ENCODE measurements around the gene SEC14L1. TPM values are rescaled to one million over a fixed set of nuclear protein-coding genes. Genes with fewer than 3 reads are reported as not detected.

Gene SEC14L1
- total and polyA plus RNA-seq, 2 donors: 13.5 to 28.7 TPM

- no peak overlapping the region for H3K27ac ChIP-seq (ENCODE audit: low read depth in 1 of 2, low read length in 1 of 2)
- H3K4me1 ChIP-seq (ENCODE audit: control insufficient read depth in 2 of 2, insufficient read depth in 2 of 2, low read length in 2 of 2): peaks cover 0 to 8% of the 10 kb centered on the region in 2 donors
- WGBS: 98% methylated on average over 16 of the region's 16 CpGs
- no peak for DNase-seq (ENCODE audit: low read depth in 6 of 9, low spot score in 9 of 9)
- H3K36me3 ChIP-seq (ENCODE audit: control insufficient read depth in 2 of 2, insufficient read depth in 2 of 2, low read length in 1 of 2): peaks cover 62 to 65% of the 10 kb centered on the region in 2 donors
- no peak overlapping the region for H3K4me3 ChIP-seq (ENCODE audit: low read length in 2 of 2)
- H3K27me3 ChIP-seq (ENCODE audit: control insufficient read depth in 2 of 2, insufficient read depth in 1 of 2, low read length in 1 of 2): no peaks in the 10 kb centered on the region
- peaks cover 0 to 3% of the 10 kb centered on the region in 2 donors for H3K9me3 ChIP-seq (ENCODE audit: control insufficient read depth in 2 of 2, insufficient read depth in 1 of 2, low read length in 1 of 2)
These were observed 74.5 kb downstream of the SEC14L1 start for GRCh38 chr17:77215281-77215680.

GRCh38 chr17:77216486-77216885, 75.7 kb downstream of the SEC14L1 start:
- Histone ChIP-seq H3K4me1 (ENCODE audit: control insufficient read depth in 2 of 2, insufficient read depth in 2 of 2, low read length in 2 of 2) (peaks cover 0 to 4% of the 10 kb centered on the region in 2 donors), H3K9me3 (ENCODE audit: control insufficient read depth in 2 of 2, insufficient read depth in 1 of 2, low read length in 1 of 2) (peaks cover 0 to 3% of the 10 kb centered on the region in 2 donors), H3K27me3 (ENCODE audit: control insufficient read depth in 2 of 2, insufficient read depth in 1 of 2, low read length in 1 of 2) (no peaks in the 10 kb centered on the region), H3K4me3 (ENCODE audit: low read length in 2 of 2) (no peak overlapping the region), H3K27ac (ENCODE audit: low read depth in 1 of 2, low read length in 1 of 2) (no peak overlapping the region), H3K36me3 (ENCODE audit: control insufficient read depth in 2 of 2, insufficient read depth in 2 of 2, low read length in 1 of 2) (peaks cover 50 to 55% of the 10 kb centered on the region in 2 donors)
- 89% methylated on average over 5 of the region's 5 CpGs for WGBS
- no peak for DNase-seq (ENCODE audit: low read depth in 6 of 9, low spot score in 9 of 9)

- Histone ChIP-seq H3K4me3 (ENCODE audit: low read length in 2 of 2) (no peak overlapping the region), H3K4me1 (ENCODE audit: control insufficient read depth in 2 of 2, insufficient read depth in 2 of 2, low read length in 2 of 2) (peaks cover 0 to 5% of the 10 kb centered on the region in 2 donors), H3K36me3 (ENCODE audit: control insufficient read depth in 2 of 2, insufficient read depth in 2 of 2, low read length in 1 of 2) (peaks cover 44 to 48% of the 10 kb centered on the region in 2 donors), H3K27ac (ENCODE audit: low read depth in 1 of 2, low read length in 1 of 2) (no peak overlapping the region), H3K9me3 (ENCODE audit: control insufficient read depth in 2 of 2, insufficient read depth in 1 of 2, low read length in 1 of 2) (peaks cover 0 to 3% of the 10 kb centered on the region in 2 donors), H3K27me3 (ENCODE audit: control insufficient read depth in 2 of 2, insufficient read depth in 1 of 2, low read length in 1 of 2) (no peaks in the 10 kb centered on the region)
- WGBS: 95% methylated on average over 11 of the region's 11 CpGs
- no peak for DNase-seq (ENCODE audit: low read depth in 6 of 9, low spot score in 9 of 9)
These were observed 76.4 kb downstream of the SEC14L1 start for GRCh38 chr17:77217123-77217522.

- WGBS: 99% methylated on average over 11 of the region's 11 CpGs
- no peak overlapping the region for H3K27ac ChIP-seq (ENCODE audit: low read depth in 1 of 2, low read length in 1 of 2)
These were observed 76.8 kb downstream of the SEC14L1 start for GRCh38 chr17:77217566-77217965.

GRCh38 chr17:77218902-77219301, 78.1 kb downstream of the SEC14L1 start:
- Histone ChIP-seq H3K4me3 (ENCODE audit: low read length in 2 of 2) (no peak overlapping the region), H3K4me1 (ENCODE audit: control insufficient read depth in 2 of 2, insufficient read depth in 2 of 2, low read length in 2 of 2) (peaks cover 0 to 5% of the 10 kb centered on the region in 2 donors), H3K27ac (ENCODE audit: low read depth in 1 of 2, low read length in 1 of 2) (no peak overlapping the region), H3K27me3 (ENCODE audit: control insufficient read depth in 2 of 2, insufficient read depth in 1 of 2, low read length in 1 of 2) (no peaks in the 10 kb centered on the region), H3K36me3 (ENCODE audit: control insufficient read depth in 2 of 2, insufficient read depth in 2 of 2, low read length in 1 of 2) (peaks cover 26 to 32% of the 10 kb centered on the region in 2 donors), H3K9me3 (ENCODE audit: control insufficient read depth in 2 of 2, insufficient read depth in 1 of 2, low read length in 1 of 2) (peaks cover 0 to 5% of the 10 kb centered on the region in 2 donors)
- no peak for DNase-seq (ENCODE audit: low read depth in 6 of 9, low spot score in 9 of 9)
- 97% methylated on average over 10 of the region's 10 CpGs for WGBS

More at GRCh38 chr17:77217566-77217965, 76.8 kb downstream of the SEC14L1 start:
- H3K36me3 ChIP-seq (ENCODE audit: control insufficient read depth in 2 of 2, insufficient read depth in 2 of 2, low read length in 1 of 2): peaks cover 39 to 44% of the 10 kb centered on the region in 2 donors
- H3K27me3 ChIP-seq (ENCODE audit: control insufficient read depth in 2 of 2, insufficient read depth in 1 of 2, low read length in 1 of 2): no peaks in the 10 kb centered on the region
- no peak overlapping the region for H3K4me3 ChIP-seq (ENCODE audit: low read length in 2 of 2)
- H3K4me1 ChIP-seq (ENCODE audit: control insufficient read depth in 2 of 2, insufficient read depth in 2 of 2, low read length in 2 of 2): peaks cover 0 to 5% of the 10 kb centered on the region in 2 donors
- peaks cover 0 to 3% of the 10 kb centered on the region in 2 donors for H3K9me3 ChIP-seq (ENCODE audit: control insufficient read depth in 2 of 2, insufficient read depth in 1 of 2, low read length in 1 of 2)
- DNase-seq (ENCODE audit: low read depth in 6 of 9, low spot score in 9 of 9): no peak

- H3K4me3 ChIP-seq (ENCODE audit: low read length in 2 of 2): no peak overlapping the region
- H3K27ac ChIP-seq (ENCODE audit: low read depth in 1 of 2, low read length in 1 of 2): no peak overlapping the region
- no peaks in the 10 kb centered on the region for H3K27me3 ChIP-seq (ENCODE audit: control insufficient read depth in 2 of 2, insufficient read depth in 1 of 2, low read length in 1 of 2)
- H3K36me3 ChIP-seq (ENCODE audit: control insufficient read depth in 2 of 2, insufficient read depth in 2 of 2, low read length in 1 of 2): peaks cover 13 to 14% of the 10 kb centered on the region in 2 donors
- peaks cover 0 to 5% of the 10 kb centered on the region in 2 donors for H3K4me1 ChIP-seq (ENCODE audit: control insufficient read depth in 2 of 2, insufficient read depth in 2 of 2, low read length in 2 of 2)
- peaks cover 0 to 12% of the 10 kb centered on the region in 2 donors for H3K9me3 ChIP-seq (ENCODE audit: control insufficient read depth in 2 of 2, insufficient read depth in 1 of 2, low read length in 1 of 2)
- DNase-seq (ENCODE audit: low read depth in 6 of 9, low spot score in 9 of 9): no peak
- 96% methylated on average over 7 of the region's 7 CpGs for WGBS
These were observed 81.6 kb downstream of the SEC14L1 start for GRCh38 chr17:77222356-77222755.

- Histone ChIP-seq H3K27ac (ENCODE audit: low read depth in 1 of 2, low read length in 1 of 2) (no peak overlapping the region), H3K4me1 (ENCODE audit: control insufficient read depth in 2 of 2, insufficient read depth in 2 of 2, low read length in 2 of 2) (peaks cover 0 to 10% of the 10 kb centered on the region in 2 donors), H3K27me3 (ENCODE audit: control insufficient read depth in 2 of 2, insufficient read depth in 1 of 2, low read length in 1 of 2) (no peaks in the 10 kb centered on the region), H3K9me3 (ENCODE audit: control insufficient read depth in 2 of 2, insufficient read depth in 1 of 2, low read length in 1 of 2) (peaks cover 0 to 12% of the 10 kb centered on the region in 2 donors), H3K36me3 (ENCODE audit: control insufficient read depth in 2 of 2, insufficient read depth in 2 of 2, low read length in 1 of 2) (peaks cover 4 to 5% of the 10 kb centered on the region in 2 donors), H3K4me3 (ENCODE audit: low read length in 2 of 2) (no peak overlapping the region)
- DNase-seq (ENCODE audit: low read depth in 6 of 9, low spot score in 9 of 9): no peak
- 93% methylated on average over 26 of the region's 26 CpGs for WGBS
These were observed 83.1 kb downstream of the SEC14L1 start for GRCh38 chr17:77223642-77224420.

- Histone ChIP-seq H3K9me3 (ENCODE audit: control insufficient read depth in 2 of 2, insufficient read depth in 1 of 2, low read length in 1 of 2) (peaks cover 0 to 17% of the 10 kb centered on the region in 2 donors), H3K27me3 (ENCODE audit: control insufficient read depth in 2 of 2, insufficient read depth in 1 of 2, low read length in 1 of 2) (no peaks in the 10 kb centered on the region), H3K4me1 (ENCODE audit: control insufficient read depth in 2 of 2, insufficient read depth in 2 of 2, low read length in 2 of 2) (peaks cover 0 to 10% of the 10 kb centered on the region in 2 donors), H3K36me3 (ENCODE audit: control insufficient read depth in 2 of 2, insufficient read depth in 2 of 2, low read length in 1 of 2) (peaks cover 0 to 2% of the 10 kb centered on the region in 2 donors), H3K4me3 (ENCODE audit: low read length in 2 of 2) (no peak overlapping the region), H3K27ac (ENCODE audit: low read depth in 1 of 2, low read length in 1 of 2) (no peak overlapping the region)
- DNase-seq (ENCODE audit: low read depth in 6 of 9, low spot score in 9 of 9): no peak
- WGBS: 98% methylated on average over 1 of the region's 1 CpG
These were observed 84.5 kb downstream of the SEC14L1 start for GRCh38 chr17:77225265-77225664.

- H3K27ac ChIP-seq (ENCODE audit: low read depth in 1 of 2, low read length in 1 of 2): no peak overlapping the region
- H3K4me1 ChIP-seq (ENCODE audit: control insufficient read depth in 2 of 2, insufficient read depth in 2 of 2, low read length in 2 of 2): peaks cover 0 to 7% of the 10 kb centered on the region in 2 donors
- no peak overlapping the region for H3K4me3 ChIP-seq (ENCODE audit: low read length in 2 of 2)
- WGBS: 94% methylated on average over 23 of the region's 23 CpGs
- peaks cover 0 to 17% of the 10 kb centered on the region in 2 donors for H3K9me3 ChIP-seq (ENCODE audit: control insufficient read depth in 2 of 2, insufficient read depth in 1 of 2, low read length in 1 of 2)
- DNase-seq (ENCODE audit: low read depth in 6 of 9, low spot score in 9 of 9): no peak
- no peaks in the 10 kb centered on the region for H3K36me3 ChIP-seq (ENCODE audit: control insufficient read depth in 2 of 2, insufficient read depth in 2 of 2, low read length in 1 of 2)
- no peaks in the 10 kb centered on the region for H3K27me3 ChIP-seq (ENCODE audit: control insufficient read depth in 2 of 2, insufficient read depth in 1 of 2, low read length in 1 of 2)
These were observed 86.9 kb downstream of the SEC14L1 start for GRCh38 chr17:77227461-77228240.

Data from thymus (tissue), 11 donors.